SU-DHL-6 (cell line): Measurements from ENCODE around the gene ME1.

Experiments used
- H2AFZ ChIP-seq: fragments of 200-600 bp; sonication (generic); 2 replicates; pipeline ENCODE4 v1.6.1; 2014; ENCODE audit warnings: low read depth, mild to moderate bottlenecking, moderate library complexity, mixed read lengths, antibody characterized with exemption, low read length; ENCODE audit not compliant: severe bottlenecking
- H3F3A ChIP-seq: fragments of 200-600 bp; shearing (Covaris generic); 2 replicates; pipeline ENCODE4 v1.6.0; 2016; ENCODE audit warnings: antibody characterized with exemption, mild to moderate bottlenecking; ENCODE audit not compliant: insufficient read depth
- H3K27ac ChIP-seq: fragments of 200-600 bp; sonication (generic); 2 replicates; pipeline ENCODE4 v1.5.1; 2016; ENCODE audit warnings: low read depth, mild to moderate bottlenecking, low read length, moderate library complexity, mixed read lengths
- H3K27me3 ChIP-seq: fragments of 200-600 bp; sonication (generic), shearing (Covaris generic); 2 replicates; pipeline ENCODE4 v1.6.0; 2014; ENCODE audit warnings: mild to moderate bottlenecking, low read length
- H3K36me3 ChIP-seq: fragments of 200-600 bp; sonication (generic); 2 replicates; pipeline ENCODE4 v1.6.1; 2014; ENCODE audit warnings: mild to moderate bottlenecking, low read length, mixed read lengths
- H3K4me2 ChIP-seq: fragments of 300-600, 200-600 bp; shearing (Covaris generic), sonication (generic); 2 replicates; pipeline ENCODE4 v1.6.0; 2014; ENCODE audit warnings: low read length, low read depth, mild to moderate bottlenecking; ENCODE audit not compliant: poor library complexity, severe bottlenecking
- H3K4me3 ChIP-seq: fragments of 200-600 bp; sonication (generic); 2 replicates; pipeline ENCODE4 v1.5.1; 2014; ENCODE audit warnings: antibody characterized with exemption, low read length, mild to moderate bottlenecking, mixed read lengths; ENCODE audit not compliant: insufficient read depth, poor library complexity, severe bottlenecking
- H3K79me2 ChIP-seq: fragments of 200-600 bp; sonication (generic); 2 replicates; pipeline ENCODE4 v1.6.1; 2014; ENCODE audit warnings: mild to moderate bottlenecking, low read length, moderate library complexity; ENCODE audit not compliant: insufficient read depth
- H3K9ac ChIP-seq: fragments of 200-600 bp; sonication (generic); 2 replicates; pipeline ENCODE4 v1.7.0; 2014; ENCODE audit warnings: mild to moderate bottlenecking, low read length
- H3K9me2 ChIP-seq: fragments of 200-600 bp; sonication (generic); replicated peaks from 2 replicates; pipeline ENCODE4 v1.6.1; 2014; ENCODE audit warnings: low read length; ENCODE audit not compliant: insufficient read depth
- H3K9me3 ChIP-seq: fragments of 200-600 bp; sonication (generic); 2 replicates; pipeline ENCODE4 v1.6.1; 2014; ENCODE audit warnings: low read length, mixed read lengths; ENCODE audit not compliant: insufficient read depth
- H4K20me1 ChIP-seq: fragments of 200-600 bp; sonication (generic); 2 replicates; pipeline ENCODE4 v1.6.1; 2014; ENCODE audit warnings: low read depth, mild to moderate bottlenecking, antibody characterized with exemption, low read length, moderate library complexity, mixed read lengths
- EZH2phosphoT487 ChIP-seq: fragments of 200-600 bp; sonication (generic), shearing (Covaris generic); conservative IDR thresholded peaks from 2 replicates; pipeline ENCODE4 v1.6.1; 2018; ENCODE audit warnings: mild to moderate bottlenecking, antibody characterized with exemption, low read length, moderate library complexity, mixed read lengths
- TF ChIP-seq, protein P1 (sequence below): fragments of 200-600 bp; sonication (generic); IDR thresholded peaks from one replicate; pipeline ENCODE4 v1.5.1; 2017; ENCODE audit warnings: antibody characterized with exemption, mild to moderate bottlenecking, low read length, moderate library complexity; ENCODE audit not compliant: insufficient read depth, poor library complexity, severe bottlenecking

Gene ME1

GRCh38 chr6:83464381-83465140, 33.7 kb upstream of the ME1 start:
- no peak overlapping the region for H3K9ac ChIP-seq
- no peak for TF ChIP-seq EZH2phosphoT487
- TF ChIP-seq, protein P1, sequence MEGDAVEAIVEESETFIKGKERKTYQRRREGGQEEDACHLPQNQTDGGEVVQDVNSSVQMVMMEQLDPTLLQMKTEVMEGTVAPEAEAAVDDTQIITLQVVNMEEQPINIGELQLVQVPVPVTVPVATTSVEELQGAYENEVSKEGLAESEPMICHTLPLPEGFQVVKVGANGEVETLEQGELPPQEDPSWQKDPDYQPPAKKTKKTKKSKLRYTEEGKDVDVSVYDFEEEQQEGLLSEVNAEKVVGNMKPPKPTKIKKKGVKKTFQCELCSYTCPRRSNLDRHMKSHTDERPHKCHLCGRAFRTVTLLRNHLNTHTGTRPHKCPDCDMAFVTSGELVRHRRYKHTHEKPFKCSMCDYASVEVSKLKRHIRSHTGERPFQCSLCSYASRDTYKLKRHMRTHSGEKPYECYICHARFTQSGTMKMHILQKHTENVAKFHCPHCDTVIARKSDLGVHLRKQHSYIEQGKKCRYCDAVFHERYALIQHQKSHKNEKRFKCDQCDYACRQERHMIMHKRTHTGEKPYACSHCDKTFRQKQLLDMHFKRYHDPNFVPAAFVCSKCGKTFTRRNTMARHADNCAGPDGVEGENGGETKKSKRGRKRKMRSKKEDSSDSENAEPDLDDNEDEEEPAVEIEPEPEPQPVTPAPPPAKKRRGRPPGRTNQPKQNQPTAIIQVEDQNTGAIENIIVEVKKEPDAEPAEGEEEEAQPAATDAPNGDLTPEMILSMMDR, result no peak
- H3K27ac ChIP-seq, result no peak overlapping the region
- H3F3A ChIP-seq, result no peaks in the 10 kb centered on the region
- no peaks in the 10 kb centered on the region for H3K9me3 ChIP-seq
- H3K79me2 ChIP-seq, result no peaks in the 10 kb centered on the region
- no peaks in the 10 kb centered on the region for H3K9me2 ChIP-seq
- H3K4me3 ChIP-seq, result no peak overlapping the region
- no peaks in the 10 kb centered on the region for H3K36me3 ChIP-seq
- no peak overlapping the region for H3K4me2 ChIP-seq
- H3K27me3 ChIP-seq, result no peaks in the 10 kb centered on the region
- no peak overlapping the region for H2AFZ ChIP-seq
- no peaks in the 10 kb centered on the region for H4K20me1 ChIP-seq

DNA sequence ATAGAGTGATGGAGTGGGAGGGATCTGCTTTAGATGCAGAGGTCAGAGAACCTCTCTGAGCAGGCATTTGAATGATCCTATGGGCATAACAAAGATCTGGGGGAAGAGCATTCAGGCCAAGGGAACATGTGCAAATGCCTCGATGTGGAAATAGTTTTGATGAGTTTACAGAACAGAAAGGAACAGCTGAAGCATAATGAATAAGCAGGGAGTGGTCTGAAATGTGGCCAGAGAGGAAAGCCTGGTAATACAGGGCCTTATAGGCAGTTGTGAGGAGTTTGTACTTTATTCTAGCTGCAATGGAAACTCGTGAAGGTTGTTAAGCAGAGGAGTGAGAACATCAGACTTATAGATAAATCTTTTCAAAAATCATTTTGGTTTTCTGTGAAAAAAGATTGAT, 33.0 kb upstream of the ME1 start:
- no peaks in the 10 kb centered on the region for H3K79me2 ChIP-seq
- H3K9me2 ChIP-seq, result no peaks in the 10 kb centered on the region
- H2AFZ ChIP-seq, result no peak overlapping the region
- no peaks in the 10 kb centered on the region for H3K36me3 ChIP-seq
- H3K27me3 ChIP-seq, result no peaks in the 10 kb centered on the region
- no peaks in the 10 kb centered on the region for H4K20me1 ChIP-seq
- no peaks in the 10 kb centered on the region for H3F3A ChIP-seq
- H3K9ac ChIP-seq, result no peak overlapping the region
- no peak overlapping the region for H3K4me2 ChIP-seq
- no peak overlapping the region for H3K27ac ChIP-seq
- TF ChIP-seq, protein P1, result no peak
- TF ChIP-seq EZH2phosphoT487, result no peak
- no peaks in the 10 kb centered on the region for H3K9me3 ChIP-seq
- H3K4me3 ChIP-seq, result no peak overlapping the region

DNA sequence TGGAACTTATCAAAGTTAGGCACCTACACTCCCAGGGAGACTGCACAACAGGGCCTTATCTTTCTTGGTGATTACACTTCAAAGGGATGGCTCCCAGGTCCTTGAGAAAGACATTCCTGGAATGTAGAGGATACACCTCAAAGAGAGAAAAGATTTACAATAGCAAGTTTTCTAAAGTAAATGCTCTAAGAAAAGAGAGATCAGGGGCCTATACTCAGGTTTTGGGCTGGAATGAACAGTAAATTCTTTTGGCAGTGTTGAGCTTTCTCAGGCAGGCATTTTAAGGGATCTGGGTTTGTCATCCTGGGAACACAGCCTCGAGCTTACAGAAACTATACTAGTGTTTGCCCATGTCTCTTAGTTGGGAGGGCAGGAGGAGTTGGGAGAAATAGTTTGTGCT, 31.7 kb upstream of the ME1 start:
- Histone ChIP-seq H3K36me3 (no peaks in the 10 kb centered on the region), H4K20me1 (no peaks in the 10 kb centered on the region), H3K4me3 (no peak overlapping the region), H3K9me2 (no peaks in the 10 kb centered on the region), H3K27me3 (no peaks in the 10 kb centered on the region), H2AFZ (no peak overlapping the region), H3F3A (no peaks in the 10 kb centered on the region), H3K9ac (no peak overlapping the region), H3K79me2 (no peaks in the 10 kb centered on the region), H3K27ac (no peak overlapping the region), H3K9me3 (no peaks in the 10 kb centered on the region), H3K4me2 (no peak overlapping the region)
- TF ChIP-seq EZH2phosphoT487, result no peak
- TF ChIP-seq, protein P1, result no peak
